K562 (cell line): ENCODE data around the gene METTL15. TPM values are rescaled to one million over a fixed set of nuclear protein-coding genes. Genes with fewer than 3 reads are reported as not detected.

Experiments used
- ATAC-seq: fragments of 200-7000 bp; cut with Tn5 transposase; 3 replicates; pipeline ENCODE4 v1.9.1; 2020; ENCODE audit warnings: moderate library complexity
- BruUV-seq: library from RNA; stranded (reverse); fragments of 400-500 nt; replicated peaks from 2 replicates; lab custom pipeline; 2021; lab: Mats Ljungman, UMichigan
- CTCF ChIA-PET: fragments of 300-600 bp; formaldehyde crosslinking; extraction: SDS; loops from one replicate; lab custom pipeline; 2021; ENCODE audit warnings: low intra/inter-chr PET ratio; lab: Yijun Ruan, JAX
- POLR2A ChIA-PET: fragments of 300-600, 350-650 bp; sonication (Branson Sonifier 250); formaldehyde crosslinking; extraction: SDS; loops from one replicate; lab custom pipeline; 2021; ENCODE audit warnings: antibody characterized with exemption, inconsistent platforms; lab: Yijun Ruan, JAX
- DNase-seq, 4 experiments: peaks; one replicate each; pipeline versions ENCODE4 v3.0.0 to v3.0.0-alpha.2; 2011 to 2018; ENCODE audit warnings: low spot score in 3 of 4, mixed read lengths in 3 of 4; ENCODE audit errors: extremely low read depth in 1 of 4
- FAIRE-seq: peaks from 2 replicates; lab custom pipeline; 2011; peaks lifted over from hg19 to GRCh38; lab: Jason Lieb, UNC
- H2AFZ ChIP-seq: 2 replicates; pipeline ENCODE4 v1.6.0; 2011; ENCODE audit warnings: low read depth, low read length, control low read depth, inconsistent platforms
- H3K27ac ChIP-seq: fragments of 200-600 bp; 3 replicates; pipeline ENCODE4 v1.8.0; 2011; ENCODE audit warnings: low read depth, mild to moderate bottlenecking, control low read depth, inconsistent platforms, low read length, moderate library complexity, mixed read lengths; ENCODE audit errors: extremely low read depth
- H3K27me3 ChIP-seq, 2 experiments: fragments of 300-600 bp in 1 of 2; 2 replicates in 1 of 2; 3 replicates in 1 of 2; pipeline versions ENCODE4 v1.6.0 to v1.8.0; 2011; ENCODE audit warnings: inconsistent platforms in 2 of 2, low read length in 2 of 2, mild to moderate bottlenecking in 1 of 2, mixed read lengths in 1 of 2, moderate library complexity in 1 of 2; ENCODE audit not compliant: control insufficient read depth in 2 of 2, insufficient read depth in 2 of 2
- H3K36me3 ChIP-seq: fragments of 300-600 bp; 3 replicates; pipeline ENCODE4 v1.8.0; 2011; ENCODE audit warnings: mild to moderate bottlenecking, low read length, inconsistent platforms; ENCODE audit not compliant: control insufficient read depth, insufficient read depth
- H3K4me1 ChIP-seq, 2 experiments: fragments of 200-600 bp in 1 of 2; replicated peaks in 1 of 2; 2 replicates in 1 of 2; 3 replicates in 1 of 2; pipeline versions ENCODE4 v1.5.1 to v1.8.0; 2011; ENCODE audit warnings: inconsistent platforms in 2 of 2, low read length in 2 of 2, mild to moderate bottlenecking in 1 of 2, mixed read lengths in 1 of 2, moderate library complexity in 1 of 2; ENCODE audit not compliant: control insufficient read depth in 2 of 2, insufficient read depth in 2 of 2
- H3K4me2 ChIP-seq: 2 replicates; pipeline ENCODE4 v1.6.1; 2011; ENCODE audit warnings: low read length, control low read depth, inconsistent platforms, mixed read lengths; ENCODE audit not compliant: insufficient read depth
- H3K4me3 ChIP-seq: fragments of 200-600 bp; sonication (generic), shearing (Covaris generic); 2 replicates; pipeline ENCODE4 v1.5.1; 2016; ENCODE audit warnings: control low read depth, inconsistent platforms
- H3K79me2 ChIP-seq: fragments of 200-600 bp; 3 replicates; pipeline ENCODE4 v1.8.0; 2011; ENCODE audit warnings: low read length, inconsistent platforms; ENCODE audit not compliant: control insufficient read depth, insufficient read depth
- H3K9ac ChIP-seq, 2 experiments: 2 replicates each; pipeline versions ENCODE4 v1.6.0 to v1.6.1; 2011; ENCODE audit warnings: low read depth in 2 of 2, low read length in 2 of 2, control low read depth in 1 of 2, inconsistent platforms in 1 of 2, mild to moderate bottlenecking in 1 of 2, mixed read lengths in 1 of 2; ENCODE audit not compliant: insufficient read depth in 1 of 2
- H3K9me1 ChIP-seq: one replicate; pipeline ENCODE4 v1.6.0; 2011; ENCODE audit warnings: inconsistent platforms, mild to moderate bottlenecking, low read length, moderate library complexity; ENCODE audit not compliant: control insufficient read depth, insufficient read depth
- H3K9me3 ChIP-seq: replicated peaks from 2 replicates; pipeline ENCODE4 v1.5.1; 2011; ENCODE audit warnings: low read depth, low read length, inconsistent platforms; ENCODE audit not compliant: control insufficient read depth, insufficient read depth
- H4K20me1 ChIP-seq: replicated peaks from 2 replicates; pipeline ENCODE4 v1.6.1; 2011; ENCODE audit warnings: low read length, inconsistent platforms, mixed read lengths; ENCODE audit not compliant: control insufficient read depth, insufficient read depth
- C11orf30 ChIP-seq: fragments of 450-650 bp; IDR thresholded peaks from 2 replicates; pipeline ENCODE4 v1.6.1; 2016; ENCODE audit warnings: low read depth, mild to moderate bottlenecking
- E2F6 ChIP-seq, 2 experiments: IDR thresholded peaks; 2 replicates each; pipeline ENCODE4 v1.6.1; 2011; ENCODE audit warnings: borderline replicate concordance in 1 of 2, control low read depth in 1 of 2, low read depth in 1 of 2, low read length in 1 of 2, mild to moderate bottlenecking in 1 of 2, mixed read lengths in 1 of 2, moderate library complexity in 1 of 2; ENCODE audit not compliant: insufficient read depth in 1 of 2, insufficient read length in 1 of 2, poor library complexity in 1 of 2, severe bottlenecking in 1 of 2; ENCODE audit errors: extremely low read depth in 1 of 2
- MAFF ChIP-seq: IDR thresholded peaks from 2 replicates; pipeline ENCODE4 v1.6.1; 2012; ENCODE audit warnings: low read length, improper control_type of control experiment
- MAFG ChIP-seq: fragments of 450-650 bp; conservative IDR thresholded peaks from 2 replicates; pipeline ENCODE4 v1.6.1; 2016; ENCODE audit warnings: missing genetic modification characterization, missing compliant biosample characterization
- MAFK ChIP-seq: IDR thresholded peaks from 2 replicates; pipeline ENCODE4 v1.6.1; 2011; ENCODE audit warnings: low read length, improper control_type of control experiment
- NCOA1 ChIP-seq: fragments of 450-650 bp; IDR thresholded peaks from 2 replicates; pipeline ENCODE4 v1.6.1; 2016; ENCODE audit warnings: low read depth
- ZBTB26 ChIP-seq: fragments of 450-650 bp; formaldehyde crosslinking; IDR thresholded peaks from 2 replicates; pipeline ENCODE4 v1.4.0; 2022; ENCODE audit warnings: missing genetic modification characterization
- ZHX1 ChIP-seq: fragments of 150-350 bp; conservative IDR thresholded peaks from 2 replicates; pipeline ENCODE4 v1.6.1; 2014; ENCODE audit warnings: low read length
- ZNF316 ChIP-seq: fragments of 450-650 bp; IDR thresholded peaks from 2 replicates; pipeline ENCODE4 v1.6.1; 2016
- WGBS: fragments of 100-300 bp; shearing (Covaris generic); methylation state at CpG from one replicate; pipeline ENCODE4 v1.1.6; 2016; ENCODE audit warnings: low coverage, mixed read lengths; ENCODE audit not compliant: insufficient coverage; ENCODE audit errors: missing lambda C conversion rate; 5-methylcytosine and 5-hydroxymethylcytosine counted together
- in situ Hi-C: fragments of 300-500 bp; cut with MboI; formaldehyde crosslinking; loops from 4 replicates; pipeline ENCODE4 v1.15.0; 2018; ENCODE audit warnings: inconsistent platforms, mixed read lengths
- intact Hi-C: fragments of 100-400 bp; cut with micrococcal nuclease; formaldehyde crosslinking; loops from 2 replicates; pipeline ENCODE4 v1.14.2; 2022
- polyA plus RNA-seq, 8 experiments: library from polyadenylated mRNA; depleted of rRNA in 4 of 8; stranded (reverse) in 5 of 8; unstranded in 3 of 8; fragments of >200 nt; fragmentation: Nextera tagmentation in 2 of 8; fragmentation: Illumina TruSeq in 1 of 8; extraction: Ambion mirVana in 2 of 8; extraction: Trizol in 1 of 8; gene quantifications; 2 replicates each; pipeline versions ENCODE4 v1.2.1 to v1.2.3, GENCODE V29; 2011 to 2014; ENCODE audit warnings: inconsistent platforms in 1 of 8, missing spikeins in 1 of 8
- total RNA-seq, 7 experiments: library from RNA; depleted of rRNA in 6 of 7; stranded (reverse); fragments of >200 nt in 6 of 7; fragmentation: Illumina TruSeq in 2 of 7; extraction: Trizol in 2 of 7; gene quantifications; 2 replicates each; pipeline versions ENCODE4 v1.2.1 to v1.2.3, GENCODE V29; 2011 to 2021; ENCODE audit warnings: low replicate concordance in 1 of 7

Gene METTL15
- total and polyA plus RNA-seq, 9 of the 15 experiments (the other 6 are each of a cell fraction or from before 2014, with no cell fraction given) = 10.7 to 21.7 (median 15.9) TPM

- TF ChIP-seq ZHX1 (no peak), E2F6 (IDR thresholded peaks at IDR 0.05; ENCODE audit: borderline replicate concordance in 1 of 2, extremely low read depth in 1 of 2, insufficient read depth in 1 of 2, insufficient read length in 1 of 2, low read depth in 1 of 2, low read length in 1 of 2, poor library complexity in 1 of 2, severe bottlenecking in 1 of 2) (no peak)
These were observed 188.2 kb downstream of the METTL15 start (continued) for GRCh38 chr11:28296426-28296825.

GRCh38 chr11:28298209-28298608 is 190.0 kb downstream of the METTL15 start:
- DNase-seq = no peak
- in situ Hi-C loops (no loop called here), intact Hi-C loops (no loop called here)
- Histone ChIP-seq H3K27me3 (no peaks in the 10 kb centered on the region), H2AFZ (no peak overlapping the region), H3K9me3 (no peaks in the 10 kb centered on the region), H4K20me1 (no peaks in the 10 kb centered on the region), H3K79me2 (no peaks in the 10 kb centered on the region), H3K4me1 (no peaks in the 10 kb centered on the region), H3K36me3 (peaks cover 15% of the 10 kb centered on the region), H3K4me3 (no peak overlapping the region), H3K9me1 (no peaks in the 10 kb centered on the region), H3K27ac (no peak overlapping the region), H3K4me2 (no peak overlapping the region), H3K9ac (no peak overlapping the region)
- peak; percentile 95 for TF ChIP-seq MAFF
- TF ChIP-seq ZBTB26 (CRISPR knock-in tag) = no peak
- TF ChIP-seq C11orf30 = peak; percentile 67
- TF ChIP-seq ZNF316 = peak; percentile 80
- TF ChIP-seq MAFG = peak; percentile 69
- no peak for TF ChIP-seq NCOA1
- peak; percentile 95 for TF ChIP-seq MAFK
- CTCF ChIA-PET = no interaction called here
- no peak for ATAC-seq
- WGBS = 91% methylated on average over 3 of the region's 3 CpGs
- FAIRE-seq = no peak
- BruUV-seq = no TSS peak
- POLR2A ChIA-PET = no interaction called here
